ENCODE results near the gene STIM2. TPM values are rescaled to one million over a fixed set of nuclear protein-coding genes. Genes with fewer than 3 reads are reported as not detected.

The STIM2 gene
- total RNA-seq, 1 donor from 2014 or later: 18.4 TPM

DNA sequence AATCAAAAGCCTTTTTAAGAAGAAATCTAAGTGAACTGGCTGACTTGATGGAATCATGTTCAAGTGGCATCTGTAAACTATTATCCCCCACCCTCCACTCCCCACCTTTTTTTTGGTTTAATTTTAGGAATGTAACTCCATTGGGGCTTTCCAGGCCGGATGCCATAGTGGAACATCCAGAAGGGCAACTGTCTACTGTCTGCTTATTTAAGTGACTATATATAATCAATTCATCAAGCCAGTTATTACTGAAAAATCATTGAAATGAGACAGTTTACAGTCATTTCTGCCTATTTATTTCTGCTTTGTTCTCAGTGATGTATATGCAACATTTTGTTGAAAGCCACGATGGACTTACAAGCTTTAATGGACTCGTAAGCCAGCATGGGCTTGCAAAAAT is 162.3 kb downstream of the STIM2 start:
- Mint-ChIP-seq H3K36me3 (ENCODE audit: low read depth, unreplicated experiment) (peaks cover 4% of the 10 kb centered on the region), H3K9me3 (ENCODE audit: unreplicated experiment) (no peaks in the 10 kb centered on the region), H3K27ac (ENCODE audit: unreplicated experiment) (no peak overlapping the region), H3K4me1 (ENCODE audit: low read depth, unreplicated experiment) (no peaks in the 10 kb centered on the region), H3K4me3 (ENCODE audit: unreplicated experiment) (no peak overlapping the region), H3K27me3 (ENCODE audit: low read depth, unreplicated experiment) (no peaks in the 10 kb centered on the region)
- Histone ChIP-seq H3K36me3 (ENCODE audit: insufficient read depth, low read length) (peaks cover 9% of the 10 kb centered on the region), H3K27me3 (ENCODE audit: insufficient read depth, low read length) (no peaks in the 10 kb centered on the region), H3K9ac (ENCODE audit: low read length) (no peak overlapping the region), H2AFZ (ENCODE audit: low read depth, low read length) (no peak overlapping the region), H3K4me2 (ENCODE audit: low read length) (no peak overlapping the region), H3K4me1 (ENCODE audit: insufficient read depth, low read length) (no peaks in the 10 kb centered on the region), H3K79me2 (ENCODE audit: insufficient read depth, low read length) (no peaks in the 10 kb centered on the region), H3K4me3 (ENCODE audit: insufficient read depth, low read depth, low read length) (no peak overlapping the region), H3K9me3 (ENCODE audit: insufficient read depth, low read depth, low read length) (no peaks in the 10 kb centered on the region), H4K20me1 (ENCODE audit: insufficient read depth, low read length) (no peaks in the 10 kb centered on the region), H3K27ac (ENCODE audit: low read depth, low read length) (no peak overlapping the region)
- TF ChIP-seq, protein P1, sequence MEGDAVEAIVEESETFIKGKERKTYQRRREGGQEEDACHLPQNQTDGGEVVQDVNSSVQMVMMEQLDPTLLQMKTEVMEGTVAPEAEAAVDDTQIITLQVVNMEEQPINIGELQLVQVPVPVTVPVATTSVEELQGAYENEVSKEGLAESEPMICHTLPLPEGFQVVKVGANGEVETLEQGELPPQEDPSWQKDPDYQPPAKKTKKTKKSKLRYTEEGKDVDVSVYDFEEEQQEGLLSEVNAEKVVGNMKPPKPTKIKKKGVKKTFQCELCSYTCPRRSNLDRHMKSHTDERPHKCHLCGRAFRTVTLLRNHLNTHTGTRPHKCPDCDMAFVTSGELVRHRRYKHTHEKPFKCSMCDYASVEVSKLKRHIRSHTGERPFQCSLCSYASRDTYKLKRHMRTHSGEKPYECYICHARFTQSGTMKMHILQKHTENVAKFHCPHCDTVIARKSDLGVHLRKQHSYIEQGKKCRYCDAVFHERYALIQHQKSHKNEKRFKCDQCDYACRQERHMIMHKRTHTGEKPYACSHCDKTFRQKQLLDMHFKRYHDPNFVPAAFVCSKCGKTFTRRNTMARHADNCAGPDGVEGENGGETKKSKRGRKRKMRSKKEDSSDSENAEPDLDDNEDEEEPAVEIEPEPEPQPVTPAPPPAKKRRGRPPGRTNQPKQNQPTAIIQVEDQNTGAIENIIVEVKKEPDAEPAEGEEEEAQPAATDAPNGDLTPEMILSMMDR (IDR thresholded peaks at IDR 0.05; ENCODE audit: insufficient read depth, low read depth, low read length): no peak
- no peak for TF ChIP-seq EZH2 (IDR thresholded peaks at IDR 0.05; ENCODE audit: insufficient read depth, low read length)
- DNase-seq (ENCODE audit: low read depth): no peak
- FAIRE-seq: no peak

DNA sequence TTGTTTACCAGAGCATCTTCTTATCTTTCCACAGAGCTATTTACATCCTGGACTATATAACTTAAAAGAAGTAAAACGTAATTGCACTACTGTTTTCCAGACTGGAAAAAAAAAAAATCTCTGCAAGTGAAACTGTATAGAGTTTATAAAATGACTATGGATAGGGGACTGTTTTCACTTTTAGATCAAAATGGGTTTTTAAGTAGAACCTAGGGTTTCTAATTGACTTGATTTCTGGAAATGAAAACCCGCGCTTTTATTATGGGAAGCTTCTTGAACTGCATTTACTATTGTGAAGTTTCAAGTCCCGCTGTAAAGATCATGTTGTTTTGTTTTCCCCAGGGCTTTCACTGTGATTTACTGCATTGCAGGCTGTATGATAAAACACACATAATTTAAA is 162.7 kb downstream of the STIM2 start:
- Histone ChIP-seq H4K20me1 (ENCODE audit: insufficient read depth, low read length) (no peaks in the 10 kb centered on the region), H3K27ac (ENCODE audit: low read depth, low read length) (no peak overlapping the region), H3K9me3 (ENCODE audit: insufficient read depth, low read depth, low read length) (no peaks in the 10 kb centered on the region), H2AFZ (ENCODE audit: low read depth, low read length) (no peak overlapping the region), H3K36me3 (ENCODE audit: insufficient read depth, low read length) (peaks cover 6% of the 10 kb centered on the region), H3K4me3 (ENCODE audit: insufficient read depth, low read depth, low read length) (no peak overlapping the region), H3K27me3 (ENCODE audit: insufficient read depth, low read length) (no peaks in the 10 kb centered on the region), H3K79me2 (ENCODE audit: insufficient read depth, low read length) (no peaks in the 10 kb centered on the region), H3K4me2 (ENCODE audit: low read length) (no peak overlapping the region), H3K9ac (ENCODE audit: low read length) (no peak overlapping the region), H3K4me1 (ENCODE audit: insufficient read depth, low read length) (no peaks in the 10 kb centered on the region)
- FAIRE-seq (no peak), DNase-seq (ENCODE audit: low read depth) (no peak)
- Mint-ChIP-seq H3K27ac (ENCODE audit: unreplicated experiment) (no peak overlapping the region), H3K4me3 (ENCODE audit: unreplicated experiment) (no peak overlapping the region), H3K36me3 (ENCODE audit: low read depth, unreplicated experiment) (peaks cover 4% of the 10 kb centered on the region), H3K27me3 (ENCODE audit: low read depth, unreplicated experiment) (no peaks in the 10 kb centered on the region), H3K4me1 (ENCODE audit: low read depth, unreplicated experiment) (no peaks in the 10 kb centered on the region), H3K9me3 (ENCODE audit: unreplicated experiment) (no peaks in the 10 kb centered on the region)
- TF ChIP-seq, protein P1 (IDR thresholded peaks at IDR 0.05; ENCODE audit: insufficient read depth, low read depth, low read length): no peak
- TF ChIP-seq EZH2 (IDR thresholded peaks at IDR 0.05; ENCODE audit: insufficient read depth, low read length): no peak

DNA sequence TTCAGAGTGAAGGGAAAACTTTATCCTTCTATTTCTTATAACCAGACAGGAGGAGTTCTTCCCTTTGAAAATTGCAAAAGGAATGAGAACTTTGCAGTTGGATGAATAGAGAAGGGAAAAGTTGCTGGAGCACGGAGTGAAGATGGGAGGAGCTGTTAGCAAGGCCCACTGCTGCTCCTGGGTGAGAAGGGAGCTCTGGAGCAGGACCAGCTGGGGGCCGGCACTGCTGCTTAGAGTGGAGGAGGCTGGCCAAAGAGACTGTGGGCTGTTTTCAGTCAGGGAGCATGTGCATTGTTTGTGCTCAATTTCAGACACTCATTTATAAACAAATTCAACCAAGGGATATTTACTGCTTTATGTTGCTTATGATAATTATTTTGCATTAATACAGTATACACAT is 164.2 kb downstream of the STIM2 start:
- Histone ChIP-seq H3K27ac (ENCODE audit: low read depth, low read length) (no peak overlapping the region), H3K79me2 (ENCODE audit: insufficient read depth, low read length) (no peaks in the 10 kb centered on the region), H3K36me3 (ENCODE audit: insufficient read depth, low read length) (peaks cover 4% of the 10 kb centered on the region), H3K9ac (ENCODE audit: low read length) (no peak overlapping the region), H3K27me3 (ENCODE audit: insufficient read depth, low read length) (no peaks in the 10 kb centered on the region), H3K4me2 (ENCODE audit: low read length) (no peak overlapping the region), H3K9me3 (ENCODE audit: insufficient read depth, low read depth, low read length) (no peaks in the 10 kb centered on the region), H4K20me1 (ENCODE audit: insufficient read depth, low read length) (no peaks in the 10 kb centered on the region), H3K4me3 (ENCODE audit: insufficient read depth, low read depth, low read length) (no peak overlapping the region), H2AFZ (ENCODE audit: low read depth, low read length) (no peak overlapping the region), H3K4me1 (ENCODE audit: insufficient read depth, low read length) (no peaks in the 10 kb centered on the region)
- DNase-seq (ENCODE audit: low read depth) (no peak), FAIRE-seq (no peak)
- Mint-ChIP-seq H3K4me3 (ENCODE audit: unreplicated experiment) (no peak overlapping the region), H3K27ac (ENCODE audit: unreplicated experiment) (no peak overlapping the region), H3K4me1 (ENCODE audit: low read depth, unreplicated experiment) (no peaks in the 10 kb centered on the region), H3K36me3 (ENCODE audit: low read depth, unreplicated experiment) (peaks cover 4% of the 10 kb centered on the region), H3K9me3 (ENCODE audit: unreplicated experiment) (no peaks in the 10 kb centered on the region), H3K27me3 (ENCODE audit: low read depth, unreplicated experiment) (no peaks in the 10 kb centered on the region)
- TF ChIP-seq, protein P1 (IDR thresholded peaks at IDR 0.05; ENCODE audit: insufficient read depth, low read depth, low read length): no peak
- TF ChIP-seq EZH2 (IDR thresholded peaks at IDR 0.05; ENCODE audit: insufficient read depth, low read length): no peak

Measured in astrocyte (in vitro differentiated cells and primary cell).